Endothelial cell of umbilical vein (primary cell): ENCODE results near the gene CCDC28A. TPM values are rescaled to one million over a fixed set of nuclear protein-coding genes. Genes with fewer than 3 reads are reported as not detected.

Experiments used
- BruUV-seq: library from RNA; stranded (reverse); fragments of 400-500 nt; replicated peaks from 2 replicates; lab custom pipeline; 2021; lab: Mats Ljungman, UMichigan
- CTCF ChIA-PET: fragments of 300-600, 350-600 bp; sonication (Branson Sonifier 250); formaldehyde crosslinking; loops from one replicate; lab custom pipeline; 2021; ENCODE audit warnings: antibody characterized with exemption, inconsistent platforms; lab: Charles Lee
- POLR2A ChIA-PET: fragments of 300-600, 350-600 bp; sonication (Branson Sonifier 250); formaldehyde crosslinking; loops from one replicate; lab custom pipeline; 2021; ENCODE audit warnings: antibody characterized with exemption, inconsistent platforms; lab: Charles Lee
- DNase-seq: peaks from one replicate; pipeline ENCODE4 v3.0.0-alpha.2; 2011; ENCODE audit warnings: low read depth, low spot score
- FAIRE-seq: peaks from 2 replicates; lab custom pipeline; 2011; peaks lifted over from hg19 to GRCh38; lab: Jason Lieb, UNC
- H2AFZ ChIP-seq: 2 replicates; pipeline ENCODE4 v1.6.0; 2012; ENCODE audit warnings: low read depth, low read length, control low read depth, inconsistent platforms
- H3K27ac ChIP-seq: 2 replicates; pipeline ENCODE4 v1.5.1; 2011; ENCODE audit warnings: low read depth, mild to moderate bottlenecking, control low read depth, low read length, moderate library complexity; ENCODE audit not compliant: insufficient read depth
- H3K27me3 ChIP-seq, 2 experiments: 2 replicates each; pipeline versions ENCODE4 v1.6.0 to v1.6.1; 2011; ENCODE audit warnings: low read length in 2 of 2, mixed read lengths in 1 of 2; ENCODE audit not compliant: control insufficient read depth in 2 of 2, insufficient read depth in 2 of 2
- H3K36me3 ChIP-seq, 2 experiments: 2 replicates in 1 of 2; 3 replicates in 1 of 2; pipeline ENCODE4 v1.5.1; 2011; ENCODE audit warnings: low read length in 2 of 2, mild to moderate bottlenecking in 1 of 2, moderate library complexity in 1 of 2; ENCODE audit not compliant: control insufficient read depth in 2 of 2, insufficient read depth in 2 of 2; ENCODE audit errors: extremely low read depth in 1 of 2
- H3K4me1 ChIP-seq: 3 replicates; pipeline ENCODE4 v1.5.1; 2011; ENCODE audit warnings: mild to moderate bottlenecking, low read length; ENCODE audit not compliant: control insufficient read depth, insufficient read depth; ENCODE audit errors: extremely low read depth
- H3K4me2 ChIP-seq: 2 replicates; pipeline ENCODE4 v1.6.1; 2011; ENCODE audit warnings: low read length, control low read depth, mixed read lengths; ENCODE audit not compliant: insufficient read depth
- H3K4me3 ChIP-seq, 3 experiments: fragments of 200-600 bp in 1 of 3; sonication (generic), shearing (Covaris generic) in 1 of 3; replicated peaks in 1 of 3; 2 replicates each; pipeline ENCODE4 v1.5.1; 2011 to 2016; ENCODE audit warnings: control low read depth in 3 of 3, low read length in 3 of 3, mild to moderate bottlenecking in 2 of 3, inconsistent platforms in 1 of 3, low read depth in 1 of 3, moderate library complexity in 1 of 3; ENCODE audit not compliant: insufficient read depth in 1 of 3
- H3K79me2 ChIP-seq: 2 replicates; pipeline ENCODE4 v1.6.0; 2012; ENCODE audit warnings: low read length, inconsistent platforms; ENCODE audit not compliant: control insufficient read depth, insufficient read depth
- H3K9ac ChIP-seq: replicated peaks from 2 replicates; pipeline ENCODE3; 2011; ENCODE audit warnings: low read length, control low read depth; ENCODE audit not compliant: insufficient read depth; ENCODE audit errors: extremely low read depth
- H3K9me1 ChIP-seq: replicated peaks from 3 replicates; pipeline ENCODE4 v1.6.0; 2011; ENCODE audit warnings: mild to moderate bottlenecking, low read length; ENCODE audit not compliant: control insufficient read depth, insufficient read depth; ENCODE audit errors: extremely low read depth
- H3K9me3 ChIP-seq: replicated peaks from 2 replicates; pipeline ENCODE4 v1.5.1; 2012; ENCODE audit warnings: low read length, inconsistent platforms; ENCODE audit not compliant: control insufficient read depth, insufficient read depth
- H4K20me1 ChIP-seq: replicated peaks from 2 replicates; pipeline ENCODE3; 2011; ENCODE audit warnings: mild to moderate bottlenecking, low read length; ENCODE audit not compliant: control insufficient read depth, insufficient read depth; ENCODE audit errors: extremely low read depth
- CTCF ChIP-seq, 2 donors: IDR thresholded peaks; 1 replicate in 1 of 2; 2 replicates in 1 of 2; pipeline ENCODE4 v1.5.1; 2011; ENCODE audit warnings: low read length in 2 of 2, mild to moderate bottlenecking in 2 of 2, moderate library complexity in 2 of 2, control low read depth in 1 of 2, inconsistent platforms in 1 of 2, low read depth in 1 of 2; ENCODE audit not compliant: insufficient read depth in 1 of 2; ENCODE audit errors: extremely low read depth in 1 of 2
- EZH2 ChIP-seq: IDR thresholded peaks from 2 replicates; pipeline ENCODE4 v1.6.1; 2012; ENCODE audit warnings: borderline replicate concordance, low read depth, mild to moderate bottlenecking, moderate library complexity, low read length, inconsistent platforms; ENCODE audit not compliant: severe bottlenecking
- FOS ChIP-seq: IDR thresholded peaks from 2 replicates; pipeline ENCODE4 v1.6.1; 2011; ENCODE audit warnings: mild to moderate bottlenecking, low read length, moderate library complexity, borderline replicate concordance; ENCODE audit not compliant: insufficient read depth
- GATA2 ChIP-seq: IDR thresholded peaks from 2 replicates; pipeline ENCODE4 v1.7.0; 2011; ENCODE audit warnings: low read depth, mild to moderate bottlenecking, moderate library complexity, mixed read lengths, low read length; ENCODE audit not compliant: insufficient read length, insufficient read depth
- JUN ChIP-seq: IDR thresholded peaks from 2 replicates; pipeline ENCODE4 v1.6.1; 2011; ENCODE audit warnings: borderline replicate concordance, low read depth; ENCODE audit not compliant: insufficient read length, insufficient read depth
- MAX ChIP-seq: IDR thresholded peaks from 2 replicates; pipeline ENCODE4 v1.6.1; 2011; ENCODE audit not compliant: insufficient read depth, insufficient read length
- MYC ChIP-seq: IDR thresholded peaks from one replicate; pipeline ENCODE4 v1.6.1; 2011; ENCODE audit warnings: mild to moderate bottlenecking, low read depth, low read length
- POLR2A ChIP-seq: IDR thresholded peaks from 2 replicates; pipeline ENCODE4 v1.6.1; 2012; ENCODE audit warnings: low read depth, mild to moderate bottlenecking, control low read depth, low read length
- POLR2AphosphoS5 ChIP-seq: IDR thresholded peaks from 2 replicates; pipeline ENCODE4 v1.6.1; 2012; ENCODE audit warnings: low read depth, mild to moderate bottlenecking, control low read depth, low read length, moderate library complexity; ENCODE audit not compliant: insufficient read depth
- dilution Hi-C: fragments of 300-500 bp; cut with MboI; formaldehyde crosslinking; loops from one replicate; pipeline ENCODE4 v1.15.0; 2019; ENCODE audit warnings: low sequenced_read_pairs; ENCODE audit not compliant: extremely low pct_ligation_motif_present
- intact Hi-C: fragments of 100-400 bp; cut with micrococcal nuclease; formaldehyde crosslinking; loops from one replicate; pipeline ENCODE4 v1.10.0; 2022
- polyA plus RNA-seq, 4 experiments: library from polyadenylated mRNA; depleted of rRNA in 3 of 4; stranded (reverse) in 3 of 4; unstranded in 1 of 4; fragments of >200 nt; gene quantifications; 2 replicates each; pipeline versions ENCODE4 v1.2.1 to v1.2.3, GENCODE V29; 2011 to 2012; ENCODE audit warnings: missing spikeins in 1 of 4
- total RNA-seq: library from RNA; stranded (reverse); gene quantifications from 2 replicates; pipeline ENCODE4 v1.2.3, GENCODE V29; 2021

CCDC28A gene
- total and polyA plus RNA-seq, 2 donors (not counting 3 experiments of a cell fraction or from before 2014, with no cell fraction given), result 11.1 to 12.8 TPM

GRCh38 chr6:138726066-138726756, 47.4 kb upstream of the CCDC28A start:
- no TSS peak for BruUV-seq
- POLR2A ChIA-PET, result interaction anchor here (0.6 kb wide), 1 partner anchor 270 kb away, joined by 3 read pairs; no protein-coding TSS in a partner anchor
- no peak for DNase-seq
- CTCF ChIA-PET, result interaction anchor here (1.0 to 1.7 kb wide), 4 partner anchors 9 to 41 kb away, joined by 3 to 6 read pairs (median 3); no protein-coding TSS in a partner anchor
- no peak overlapping the region for H3K27ac ChIP-seq
- H3K9ac ChIP-seq, result no peak overlapping the region
- no peaks in the 10 kb centered on the region for H4K20me1 ChIP-seq
- intact Hi-C loops (no loop called here), dilution Hi-C loops (no loop called here)
- no peaks in the 10 kb centered on the region for H3K9me1 ChIP-seq
- no peak overlapping the region for H2AFZ ChIP-seq
- H3K4me2 ChIP-seq, result no peak overlapping the region
- no peak overlapping the region for H3K4me3 ChIP-seq
- TF ChIP-seq FOS (no peak), CTCF (IDR thresholded peaks at IDR 0.05; ENCODE audit: extremely low read depth in 1 of 2, insufficient read depth in 1 of 2, low read depth in 1 of 2, low read length in 2 of 2) (no peak), EZH2 (no peak), GATA2 (no peak), JUN (no peak), MYC (no peak), POLR2AphosphoS5 (no peak), POLR2A (no peak), MAX (no peak)
- H3K9me3 ChIP-seq, result no peaks in the 10 kb centered on the region
- peaks cover 26% of the 10 kb centered on the region for H3K4me1 ChIP-seq
- FAIRE-seq, result no peak
- H3K27me3 ChIP-seq, result no peaks in the 10 kb centered on the region
- no peaks in the 10 kb centered on the region for H3K79me2 ChIP-seq
- H3K36me3 ChIP-seq, result no peaks in the 10 kb centered on the region
